ENCODE measurements around the gene PRAF2. TPM values are rescaled to one million over a fixed set of nuclear protein-coding genes. Genes with fewer than 3 reads are reported as not detected.

PRAF2 gene
- total and polyA plus RNA-seq, 9 of the 15 experiments (the other 6 are each of a cell fraction or from before 2014, with no cell fraction given): 0.24 to 5.7 (median 2.0) TPM

DNA sequence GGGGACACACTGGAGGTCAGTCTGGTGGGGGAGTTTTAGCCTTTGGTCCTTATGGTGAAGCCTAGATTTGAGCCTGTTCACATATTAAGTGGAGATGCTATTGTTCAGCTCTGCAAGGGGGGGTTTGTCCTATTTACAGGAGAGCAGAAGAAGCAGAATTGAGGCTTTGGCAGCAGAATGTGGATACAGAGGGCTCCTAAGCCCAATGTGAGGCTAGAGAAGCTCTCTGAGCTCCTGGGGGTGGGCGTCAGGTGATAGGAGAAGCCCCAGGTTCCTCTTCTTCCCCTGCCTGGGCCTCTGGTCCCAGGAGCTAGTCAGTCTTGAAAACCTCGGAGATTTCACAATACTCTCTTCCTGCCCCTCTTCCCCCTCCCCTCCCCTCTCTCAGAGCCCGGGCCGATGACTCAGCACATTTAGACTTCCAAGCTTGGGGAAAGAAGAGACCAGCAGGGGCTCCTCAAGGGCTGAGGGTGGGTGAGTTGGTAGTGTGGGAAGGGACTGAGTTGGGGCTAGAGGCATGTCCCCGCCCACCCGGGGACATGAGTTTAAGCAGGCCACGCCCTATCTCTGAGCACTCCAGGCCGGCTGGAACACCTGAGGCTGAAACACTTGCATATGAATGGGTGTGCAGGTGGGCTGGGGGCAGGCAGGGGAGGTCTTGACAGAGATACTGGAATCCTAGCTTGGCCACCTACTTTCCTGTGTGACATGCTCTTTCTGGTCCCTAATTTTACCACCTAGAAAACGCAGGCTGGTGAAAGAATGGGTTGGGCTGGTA lies 34.0 kb downstream of the PRAF2 start (continued):
- TF ChIP-seq, protein P1, sequence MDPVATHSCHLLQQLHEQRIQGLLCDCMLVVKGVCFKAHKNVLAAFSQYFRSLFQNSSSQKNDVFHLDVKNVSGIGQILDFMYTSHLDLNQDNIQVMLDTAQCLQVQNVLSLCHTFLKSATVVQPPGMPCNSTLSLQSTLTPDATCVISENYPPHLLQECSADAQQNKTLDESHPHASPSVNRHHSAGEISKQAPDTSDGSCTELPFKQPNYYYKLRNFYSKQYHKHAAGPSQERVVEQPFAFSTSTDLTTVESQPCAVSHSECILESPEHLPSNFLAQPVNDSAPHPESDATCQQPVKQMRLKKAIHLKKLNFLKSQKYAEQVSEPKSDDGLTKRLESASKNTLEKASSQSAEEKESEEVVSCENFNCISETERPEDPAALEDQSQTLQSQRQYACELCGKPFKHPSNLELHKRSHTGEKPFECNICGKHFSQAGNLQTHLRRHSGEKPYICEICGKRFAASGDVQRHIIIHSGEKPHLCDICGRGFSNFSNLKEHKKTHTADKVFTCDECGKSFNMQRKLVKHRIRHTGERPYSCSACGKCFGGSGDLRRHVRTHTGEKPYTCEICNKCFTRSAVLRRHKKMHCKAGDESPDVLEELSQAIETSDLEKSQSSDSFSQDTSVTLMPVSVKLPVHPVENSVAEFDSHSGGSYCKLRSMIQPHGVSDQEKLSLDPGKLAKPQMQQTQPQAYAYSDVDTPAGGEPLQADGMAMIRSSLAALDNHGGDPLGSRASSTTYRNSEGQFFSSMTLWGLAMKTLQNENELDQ (CRISPR knock-in tag; IDR thresholded peaks at IDR 0.05; ENCODE audit: borderline replicate concordance): no peak
- TF ChIP-seq RAD21 (CRISPR knock-in tag; conservative IDR thresholded peaks at IDR 0.05 in 1 of 2, IDR thresholded peaks at IDR 0.05 in 1 of 2) (peak; percentile 38 to 44; a peak in 3 of 4 replicates), TFAM (CRISPR knock-in tag; conservative IDR thresholded peaks at IDR 0.05) (no peak), NFYB (IDR thresholded peaks at IDR 0.05; ENCODE audit: extremely low read depth, insufficient read length) (no peak), POLR2A (conservative IDR thresholded peaks at IDR 0.05) (no peak), TSC22D4 (tag; IDR thresholded peaks at IDR 0.05) (no peak), BCOR (IDR thresholded peaks at IDR 0.05) (no peak), SUPT5H (IDR thresholded peaks at IDR 0.05) (no peak), SPI1 (IDR thresholded peaks at IDR 0.05; ENCODE audit: borderline replicate concordance, low read depth, low read length) (no peak), CEBPB (tag; IDR thresholded peaks at IDR 0.05) (peak; percentile 99), NCOR1 (IDR thresholded peaks at IDR 0.05) (peak; percentile 49; the same call in 1 of the 2 replicates), NEUROD1 (IDR thresholded peaks at IDR 0.05; ENCODE audit: borderline replicate concordance, low read depth, low read length, partially characterized antibody) (peak; percentile 67), TAL1 (IDR thresholded peaks at IDR 0.05) (no peak), NELFE (IDR thresholded peaks at IDR 0.05; ENCODE audit: insufficient read depth, insufficient read length) (no peak), GTF2E2 (tag; IDR thresholded peaks at IDR 0.05) (no peak), FOXA3 (CRISPR knock-in tag; conservative IDR thresholded peaks at IDR 0.05 in 1 of 2, IDR thresholded peaks at IDR 0.05 in 1 of 2) (no peak), SRSF7 (optimal IDR thresholded peaks at IDR 0.05; ENCODE audit: low read depth, low read length) (no peak)
- TF ChIP-seq, protein P2, sequence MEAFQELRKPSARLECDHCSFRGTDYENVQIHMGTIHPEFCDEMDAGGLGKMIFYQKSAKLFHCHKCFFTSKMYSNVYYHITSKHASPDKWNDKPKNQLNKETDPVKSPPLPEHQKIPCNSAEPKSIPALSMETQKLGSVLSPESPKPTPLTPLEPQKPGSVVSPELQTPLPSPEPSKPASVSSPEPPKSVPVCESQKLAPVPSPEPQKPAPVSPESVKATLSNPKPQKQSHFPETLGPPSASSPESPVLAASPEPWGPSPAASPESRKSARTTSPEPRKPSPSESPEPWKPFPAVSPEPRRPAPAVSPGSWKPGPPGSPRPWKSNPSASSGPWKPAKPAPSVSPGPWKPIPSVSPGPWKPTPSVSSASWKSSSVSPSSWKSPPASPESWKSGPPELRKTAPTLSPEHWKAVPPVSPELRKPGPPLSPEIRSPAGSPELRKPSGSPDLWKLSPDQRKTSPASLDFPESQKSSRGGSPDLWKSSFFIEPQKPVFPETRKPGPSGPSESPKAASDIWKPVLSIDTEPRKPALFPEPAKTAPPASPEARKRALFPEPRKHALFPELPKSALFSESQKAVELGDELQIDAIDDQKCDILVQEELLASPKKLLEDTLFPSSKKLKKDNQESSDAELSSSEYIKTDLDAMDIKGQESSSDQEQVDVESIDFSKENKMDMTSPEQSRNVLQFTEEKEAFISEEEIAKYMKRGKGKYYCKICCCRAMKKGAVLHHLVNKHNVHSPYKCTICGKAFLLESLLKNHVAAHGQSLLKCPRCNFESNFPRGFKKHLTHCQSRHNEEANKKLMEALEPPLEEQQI (IDR thresholded peaks at IDR 0.05): no peak
- TF ChIP-seq, protein P3, sequence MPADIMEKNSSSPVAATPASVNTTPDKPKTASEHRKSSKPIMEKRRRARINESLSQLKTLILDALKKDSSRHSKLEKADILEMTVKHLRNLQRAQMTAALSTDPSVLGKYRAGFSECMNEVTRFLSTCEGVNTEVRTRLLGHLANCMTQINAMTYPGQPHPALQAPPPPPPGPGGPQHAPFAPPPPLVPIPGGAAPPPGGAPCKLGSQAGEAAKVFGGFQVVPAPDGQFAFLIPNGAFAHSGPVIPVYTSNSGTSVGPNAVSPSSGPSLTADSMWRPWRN (IDR thresholded peaks at IDR 0.05; ENCODE audit: low read depth): no peak
- TF ChIP-seq, protein P4, sequence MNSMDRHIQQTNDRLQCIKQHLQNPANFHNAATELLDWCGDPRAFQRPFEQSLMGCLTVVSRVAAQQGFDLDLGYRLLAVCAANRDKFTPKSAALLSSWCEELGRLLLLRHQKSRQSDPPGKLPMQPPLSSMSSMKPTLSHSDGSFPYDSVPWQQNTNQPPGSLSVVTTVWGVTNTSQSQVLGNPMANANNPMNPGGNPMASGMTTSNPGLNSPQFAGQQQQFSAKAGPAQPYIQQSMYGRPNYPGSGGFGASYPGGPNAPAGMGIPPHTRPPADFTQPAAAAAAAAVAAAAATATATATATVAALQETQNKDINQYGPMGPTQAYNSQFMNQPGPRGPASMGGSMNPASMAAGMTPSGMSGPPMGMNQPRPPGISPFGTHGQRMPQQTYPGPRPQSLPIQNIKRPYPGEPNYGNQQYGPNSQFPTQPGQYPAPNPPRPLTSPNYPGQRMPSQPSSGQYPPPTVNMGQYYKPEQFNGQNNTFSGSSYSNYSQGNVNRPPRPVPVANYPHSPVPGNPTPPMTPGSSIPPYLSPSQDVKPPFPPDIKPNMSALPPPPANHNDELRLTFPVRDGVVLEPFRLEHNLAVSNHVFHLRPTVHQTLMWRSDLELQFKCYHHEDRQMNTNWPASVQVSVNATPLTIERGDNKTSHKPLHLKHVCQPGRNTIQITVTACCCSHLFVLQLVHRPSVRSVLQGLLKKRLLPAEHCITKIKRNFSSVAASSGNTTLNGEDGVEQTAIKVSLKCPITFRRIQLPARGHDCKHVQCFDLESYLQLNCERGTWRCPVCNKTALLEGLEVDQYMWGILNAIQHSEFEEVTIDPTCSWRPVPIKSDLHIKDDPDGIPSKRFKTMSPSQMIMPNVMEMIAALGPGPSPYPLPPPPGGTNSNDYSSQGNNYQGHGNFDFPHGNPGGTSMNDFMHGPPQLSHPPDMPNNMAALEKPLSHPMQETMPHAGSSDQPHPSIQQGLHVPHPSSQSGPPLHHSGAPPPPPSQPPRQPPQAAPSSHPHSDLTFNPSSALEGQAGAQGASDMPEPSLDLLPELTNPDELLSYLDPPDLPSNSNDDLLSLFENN (IDR thresholded peaks at IDR 0.05; ENCODE audit: low read depth in 2 of 2, low read length in 2 of 2): no peak
